HG03097 (cell line): Measurements from ENCODE around the gene NPTX2.
"Not testable (repeated sequence)": the region's sequence is repeated elsewhere in the genome, so short reads cannot be mapped to it uniquely, and the experiment has no call there.

Experiments used
- ATAC-seq: cut with Tn5 transposase; IDR thresholded peaks from one replicate; pipeline ENCODE4 v1.9.1; 2021; ENCODE audit not compliant: unreplicated experiment, low FRiP score

The NPTX2 gene

GRCh38 chr7:98617051-98617959, at the start of gene NPTX2:
Gene NPTX2 (plus strand): TSS chr7:98617285. CDS start chr7:98617462, 177 bp downstream.
- no peak for ATAC-seq

GRCh38 chr7:98567991-98568390, 49.1 kb upstream of the NPTX2 start:
- no peak for ATAC-seq

DNA sequence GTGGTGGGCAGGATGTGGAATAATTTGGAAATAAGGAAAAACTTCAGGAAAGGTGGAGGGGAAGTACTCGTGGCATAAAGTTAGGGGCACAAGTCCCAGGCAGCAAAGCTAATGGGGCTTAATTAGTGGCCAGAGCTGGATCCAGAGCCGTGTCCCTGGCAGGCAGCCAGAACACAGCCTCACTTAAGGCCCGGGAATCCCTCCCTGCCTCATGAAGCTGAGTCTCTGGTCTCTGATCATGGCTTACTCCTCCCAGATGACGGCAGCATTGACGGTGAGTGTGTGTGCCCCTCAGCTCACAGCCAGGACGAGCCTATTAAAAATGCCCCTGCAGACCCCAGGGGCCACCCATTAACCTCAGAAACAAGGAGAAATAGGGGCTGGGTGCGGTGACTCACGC, 48.2 kb upstream of the NPTX2 start:
- ATAC-seq, result no peak

DNA sequence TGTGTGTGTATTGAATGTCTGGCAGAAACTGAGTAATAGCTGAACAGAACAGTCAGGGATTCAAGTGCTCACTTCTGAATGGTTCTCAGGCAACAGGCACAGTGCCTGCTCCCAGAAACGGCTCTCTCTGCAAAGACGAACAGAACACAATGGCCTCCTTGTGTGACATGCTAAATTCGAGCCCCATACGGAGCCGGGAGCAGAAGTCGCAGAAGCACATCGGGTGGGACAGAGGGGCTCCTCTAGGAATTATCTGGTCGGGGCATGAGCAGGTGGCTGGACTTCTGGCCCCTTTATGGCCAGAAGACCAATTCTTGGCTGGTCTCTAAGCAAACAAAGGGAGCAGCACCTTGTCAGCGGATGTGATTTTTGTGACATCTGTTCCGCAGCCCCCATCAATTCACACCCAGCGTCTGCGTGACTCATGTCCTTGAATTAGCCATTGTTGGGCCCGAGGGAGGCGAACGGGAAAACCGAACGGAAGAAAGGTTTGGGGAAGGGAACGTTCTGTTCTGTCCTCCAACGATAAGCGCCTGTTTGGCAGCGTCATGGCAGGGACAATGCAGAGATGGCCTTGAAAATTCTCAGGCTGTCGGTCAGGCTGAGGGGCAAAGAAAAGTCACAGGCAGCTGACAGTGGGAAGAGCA, 47.3 kb upstream of the NPTX2 start:
- no peak for ATAC-seq

DNA sequence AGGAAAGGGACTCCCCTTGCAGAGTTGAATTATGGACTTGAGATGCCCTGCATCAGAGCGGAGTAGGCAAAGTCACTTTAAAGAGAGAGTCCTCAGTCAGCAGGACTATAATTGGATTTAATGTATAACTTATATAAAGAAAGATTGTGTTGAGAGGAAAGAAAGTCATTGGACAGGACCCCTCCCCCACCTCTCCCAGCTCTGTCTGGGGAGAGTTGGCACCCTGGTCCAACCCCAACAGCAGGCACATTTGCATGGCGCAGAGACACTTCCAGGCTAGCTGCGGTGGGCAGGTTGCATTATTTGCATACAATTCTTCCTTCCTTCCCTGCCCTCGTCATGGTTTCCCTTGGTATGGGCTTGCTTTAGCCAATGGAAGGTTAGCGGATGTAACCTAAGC, 46.1 kb upstream of the NPTX2 start:
- ATAC-seq, result no peak

DNA sequence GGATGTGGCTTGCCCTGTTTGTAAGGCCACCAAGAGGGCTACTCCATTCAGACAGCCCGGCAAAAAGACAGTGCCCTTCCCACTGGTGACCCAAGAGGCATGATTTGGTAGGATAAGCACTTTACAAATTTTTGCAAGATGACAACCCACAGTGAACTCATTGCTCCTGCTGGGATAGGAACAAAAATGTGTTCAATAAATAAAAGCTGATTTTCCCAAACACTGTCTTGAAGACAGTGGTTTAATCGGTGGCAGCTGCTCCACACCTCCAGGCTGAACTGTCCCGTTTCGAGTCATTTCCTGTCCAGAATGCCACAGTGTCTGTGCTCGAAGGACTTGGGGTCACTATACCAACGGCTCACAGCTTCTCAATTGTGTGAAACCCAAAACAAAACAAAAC, 45.1 kb upstream of the NPTX2 start:
- ATAC-seq, result no peak

DNA sequence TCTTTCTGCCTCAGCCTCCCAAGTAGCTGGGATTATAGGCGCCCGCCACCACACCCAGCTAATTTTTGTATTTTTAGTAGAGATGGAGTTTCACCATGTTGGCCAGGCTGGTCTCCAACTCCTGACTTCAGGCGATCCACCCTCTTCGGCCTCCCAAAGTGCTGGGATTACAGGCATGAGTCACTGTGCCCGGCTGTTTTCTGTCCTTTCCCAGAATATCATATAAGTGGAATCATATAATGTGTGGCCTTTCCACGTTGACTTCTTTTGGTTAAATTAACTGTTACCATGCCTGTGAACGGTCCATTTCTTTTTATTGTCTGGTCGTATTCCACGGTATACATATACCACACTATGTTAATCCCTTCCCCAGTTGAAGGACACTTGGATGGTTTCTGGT, 44.4 kb upstream of the NPTX2 start:
- not testable (repeated sequence) for ATAC-seq

GRCh38 chr7:98573816-98574215, 43.3 kb upstream of the NPTX2 start:
- ATAC-seq, result no peak

GRCh38 chr7:98575878-98576277, 41.2 kb upstream of the NPTX2 start:
- no peak for ATAC-seq

DNA sequence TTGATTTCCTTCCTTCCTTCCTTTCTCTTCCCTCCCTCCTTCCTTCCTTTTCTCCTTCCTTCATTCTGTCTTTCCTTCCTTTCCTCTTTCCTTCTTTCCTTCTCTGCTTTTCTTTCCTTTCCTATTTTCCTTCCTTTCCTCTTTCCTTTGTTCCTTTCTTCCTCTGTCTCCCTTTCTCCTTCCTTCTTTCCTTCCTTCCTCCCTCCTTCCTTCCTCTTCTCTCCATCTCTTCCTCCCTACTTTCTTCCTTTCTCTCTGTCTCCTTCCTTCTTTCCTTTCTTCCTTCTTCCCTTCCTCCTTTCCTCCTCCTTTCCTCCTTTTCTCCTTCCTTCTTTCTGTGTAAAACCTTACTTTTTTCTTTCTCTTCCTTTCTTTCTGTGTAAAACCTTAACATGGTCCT, 32.3 kb upstream of the NPTX2 start:
- ATAC-seq, result no peak

- no peak for ATAC-seq
Measured at GRCh38 chr7:98591926-98592325, 25.2 kb upstream of the NPTX2 start.

DNA sequence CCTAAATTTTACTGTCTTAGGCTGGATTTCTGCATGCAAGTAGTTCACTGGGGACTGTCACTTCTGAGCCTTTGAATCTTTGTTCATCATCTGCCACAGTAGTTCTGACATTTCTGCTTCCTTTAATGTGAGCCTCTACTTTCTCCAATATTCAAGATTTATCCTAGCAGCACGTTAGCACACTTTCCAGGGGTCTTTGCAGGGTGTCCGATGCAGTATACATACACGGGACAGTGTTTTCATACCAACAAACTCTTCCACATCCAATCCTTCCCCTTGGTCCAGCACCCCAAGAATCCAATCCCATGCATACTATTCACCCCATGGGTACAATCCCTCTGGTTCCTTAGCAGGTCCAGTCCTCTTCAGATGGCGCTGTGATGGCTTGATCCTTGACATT, 22.7 kb upstream of the NPTX2 start:
- no peak for ATAC-seq

GRCh38 chr7:98594787-98595186, 22.3 kb upstream of the NPTX2 start:
- ATAC-seq, result no peak

GRCh38 chr7:98598846-98599615, 18.1 kb upstream of the NPTX2 start:
- ATAC-seq, result no peak

- ATAC-seq, result no peak
Measured at GRCh38 chr7:98599886-98600285, 17.2 kb upstream of the NPTX2 start.

DNA sequence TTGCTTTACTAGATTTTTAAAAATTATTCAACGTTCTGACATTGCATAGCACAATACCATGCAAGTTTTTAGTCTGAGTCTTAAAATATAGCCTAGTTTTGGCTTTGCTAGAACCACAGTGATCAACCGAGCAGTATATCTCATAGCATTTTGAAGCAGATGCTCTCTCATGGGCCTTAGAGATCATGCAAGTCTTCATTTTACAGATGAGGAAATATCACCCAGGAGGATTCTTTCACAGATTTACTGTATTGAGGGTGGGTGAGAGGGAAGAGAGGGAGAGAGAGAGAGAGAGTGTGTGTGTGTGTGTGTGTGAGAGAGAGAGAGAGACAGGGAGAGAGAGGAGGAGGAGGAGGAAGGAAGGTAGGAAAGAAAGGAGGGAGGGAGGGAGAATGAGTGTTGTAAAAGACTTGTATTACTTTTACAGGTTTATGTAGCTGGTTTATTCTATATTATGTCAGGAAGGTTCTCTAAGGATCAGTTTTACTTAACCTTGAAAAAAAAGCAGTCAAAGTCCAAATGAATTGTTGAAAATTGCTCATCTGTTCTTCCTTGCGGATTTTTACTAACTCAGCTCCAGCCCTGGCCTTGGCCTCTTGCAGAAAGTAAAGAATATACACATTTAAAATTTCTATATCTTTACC, 14.2 kb upstream of the NPTX2 start:
- no peak for ATAC-seq

DNA sequence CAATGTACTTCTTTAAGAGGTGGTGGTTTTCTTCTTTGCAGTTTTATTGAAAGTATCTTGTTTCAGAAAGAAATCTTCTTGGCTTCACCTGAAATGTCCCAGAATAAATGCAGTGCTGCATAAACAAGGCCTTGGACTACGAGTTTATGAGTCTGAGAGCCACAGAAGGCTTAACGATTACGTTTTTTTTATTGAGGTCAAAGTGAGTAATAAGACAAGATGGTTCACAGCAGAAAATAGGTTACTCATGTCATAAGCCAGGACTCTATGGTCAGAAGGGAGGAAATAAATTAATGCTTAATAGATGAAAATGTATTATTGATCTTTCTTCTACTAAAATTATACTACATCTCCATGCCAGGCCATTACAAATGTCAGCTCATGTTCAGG, 13.7 kb upstream of the NPTX2 start:
- ATAC-seq, result no peak

- ATAC-seq, result no peak
Measured at GRCh38 chr7:98613601-98614425, 3.3 kb upstream of the NPTX2 start.

- ATAC-seq, result no peak
Measured at GRCh38 chr7:98616381-98617050, 569 bp upstream of the NPTX2 start.
